Right atrium auricular region (tissue), 2 donors: ENCODE measurements around the gene AKAP9. TPM values are rescaled to one million over a fixed set of nuclear protein-coding genes. Genes with fewer than 3 reads are reported as not detected.
"Not testable (repeated sequence)": the region's sequence is repeated elsewhere in the genome, so short reads cannot be mapped to it uniquely, and the experiment has no call there.

ENCODE experiments used
- DNase-seq: peaks from one replicate; pipeline ENCODE4 v3.0.0-alpha.2; 2019; ENCODE audit warnings: low spot score
- H3K27ac ChIP-seq, 2 donors: fragments of 200-600 bp; sonication (generic); 1 replicate in 1 of 2; 2 replicates in 1 of 2; pipeline ENCODE4 v1.5.1; 2016 to 2019
- H3K27me3 ChIP-seq, 2 donors: fragments of 200-600 bp; sonication (generic); one replicate each; pipeline versions ENCODE4 v1.5.1 to v1.6.0; 2017 to 2019
- H3K36me3 ChIP-seq: fragments of 200-600 bp; sonication (generic); one replicate; pipeline ENCODE4 v1.5.1; 2016
- H3K4me1 ChIP-seq, 2 donors: fragments of 200-600 bp; sonication (generic); one replicate each; pipeline versions ENCODE4 v1.5.1 to v1.6.0; 2017 to 2019
- H3K4me3 ChIP-seq, 2 donors: fragments of 200-600 bp; sonication (generic); 1 replicate in 1 of 2; 2 replicates in 1 of 2; pipeline ENCODE4 v1.5.1; 2017 to 2019; ENCODE audit warnings: mild to moderate bottlenecking in 1 of 2, moderate library complexity in 1 of 2
- H3K9me3 ChIP-seq, 2 donors: fragments of 200-600 bp; sonication (generic); one replicate each; pipeline ENCODE4 v1.5.1; 2019
- CTCF ChIP-seq, 2 donors: fragments of 200-600 bp; sonication (generic); IDR thresholded peaks; one replicate each; pipeline ENCODE4 v1.5.1; 2019; ENCODE audit warnings: antibody characterized with exemption in 2 of 2
- total RNA-seq, 2 donors: library from RNA; depleted of rRNA; stranded (reverse); fragments of >200 nt; gene quantifications; one replicate each; pipeline ENCODE4 v1.1.0, GENCODE V29; 2016

The AKAP9 gene
- total RNA-seq, 2 donors from 2014 or later = 28.5 to 41.8 TPM

- no peak for DNase-seq
- no peaks in the 10 kb centered on the region for H3K27me3 ChIP-seq
- H3K27ac ChIP-seq = no peak overlapping the region
- H3K36me3 ChIP-seq = peaks cover 51% of the 10 kb centered on the region
- no peak for TF ChIP-seq CTCF (IDR thresholded peaks at IDR 0.05)
- H3K4me3 ChIP-seq = no peak overlapping the region
- no peaks in the 10 kb centered on the region for H3K9me3 ChIP-seq
- no peaks in the 10 kb centered on the region for H3K4me1 ChIP-seq
These were observed 80.0 kb downstream of the AKAP9 start for GRCh38 chr7:92020636-92021035.

- Histone ChIP-seq H3K9me3 (no peaks in the 10 kb centered on the region), H3K27me3 (no peaks in the 10 kb centered on the region), H3K27ac (no peak overlapping the region), H3K4me1 (no peaks in the 10 kb centered on the region), H3K36me3 (peaks cover 56% of the 10 kb centered on the region), H3K4me3 (no peak overlapping the region)
- DNase-seq = no peak
- TF ChIP-seq CTCF (IDR thresholded peaks at IDR 0.05) = no peak
These were observed 84.6 kb downstream of the AKAP9 start for GRCh38 chr7:92025260-92025659.

- H3K9me3 ChIP-seq, DNase-seq, H3K27me3 ChIP-seq, H3K4me1 ChIP-seq, H3K4me3 ChIP-seq, H3K27ac ChIP-seq: not testable (repeated sequence)
- peaks cover 58% of the 10 kb centered on the region for H3K36me3 ChIP-seq
These were observed 86.0 kb downstream of the AKAP9 start for GRCh38 chr7:92026635-92027034.

- not testable (repeated sequence) for H3K4me3 ChIP-seq, H3K4me1 ChIP-seq, H3K27ac ChIP-seq, H3K27me3 ChIP-seq, DNase-seq, H3K9me3 ChIP-seq
- peaks cover 58% of the 10 kb centered on the region for H3K36me3 ChIP-seq
These were observed 86.5 kb downstream of the AKAP9 start for GRCh38 chr7:92027128-92027527.

GRCh38 chr7:92028226-92028625 is 87.6 kb downstream of the AKAP9 start:
- no peaks in the 10 kb centered on the region for H3K9me3 ChIP-seq
- no peaks in the 10 kb centered on the region for H3K4me1 ChIP-seq
- H3K27ac ChIP-seq = no peak overlapping the region
- no peak overlapping the region for H3K4me3 ChIP-seq
- peaks cover 53% of the 10 kb centered on the region for H3K36me3 ChIP-seq
- no peak for TF ChIP-seq CTCF (IDR thresholded peaks at IDR 0.05)
- no peak for DNase-seq
- no peaks in the 10 kb centered on the region for H3K27me3 ChIP-seq

- Histone ChIP-seq H3K4me3 (no peak overlapping the region), H3K27me3 (no peaks in the 10 kb centered on the region), H3K36me3 (peaks cover 49% of the 10 kb centered on the region), H3K27ac (no peak overlapping the region), H3K9me3 (no peaks in the 10 kb centered on the region), H3K4me1 (no peaks in the 10 kb centered on the region)
- no peak for DNase-seq
- TF ChIP-seq CTCF (IDR thresholded peaks at IDR 0.05) = no peak
These were observed 88.0 kb downstream of the AKAP9 start for GRCh38 chr7:92028686-92029085.

GRCh38 chr7:92034116-92034515 is 93.5 kb downstream of the AKAP9 start:
- H3K27ac ChIP-seq = no peak overlapping the region
- H3K9me3 ChIP-seq = no peaks in the 10 kb centered on the region
- H3K4me1 ChIP-seq = no peaks in the 10 kb centered on the region
- no peak overlapping the region for H3K4me3 ChIP-seq
- no peak for DNase-seq
- H3K36me3 ChIP-seq = peaks cover 20% of the 10 kb centered on the region
- H3K27me3 ChIP-seq = no peaks in the 10 kb centered on the region
- TF ChIP-seq CTCF (IDR thresholded peaks at IDR 0.05) = no peak
